ENCODE results near the gene PARD6G.
"Not testable (repeated sequence)": the region's sequence is repeated elsewhere in the genome, so short reads cannot be mapped to it uniquely, and the experiment has no call there.

PARD6G gene

DNA sequence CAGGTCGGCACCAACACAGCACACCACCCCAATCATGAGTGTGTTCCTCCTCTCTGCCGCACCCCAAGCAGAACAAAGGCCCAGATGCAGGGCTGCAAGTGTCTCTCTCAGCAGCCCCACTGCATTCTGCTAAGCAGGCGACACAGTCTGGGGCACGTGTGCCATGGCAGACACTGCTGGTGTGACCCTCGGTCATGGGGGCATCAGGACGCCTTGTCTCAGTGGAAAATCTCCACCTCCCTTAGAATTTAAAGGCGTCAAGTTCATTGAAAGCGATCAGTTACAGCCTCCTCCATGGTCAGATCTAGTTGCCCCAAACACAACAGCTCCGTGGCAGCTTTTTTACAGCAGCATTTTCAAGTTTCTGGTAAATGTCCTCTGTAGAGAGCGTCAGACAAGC lies 81.1 kb downstream of the PARD6G start:
- Histone ChIP-seq H3K9me2 (replicated peaks; ENCODE audit: control insufficient read depth, low read length) (no peaks in the 10 kb centered on the region), H3K4me2 (ENCODE audit: low read length) (no peak overlapping the region)

DNA sequence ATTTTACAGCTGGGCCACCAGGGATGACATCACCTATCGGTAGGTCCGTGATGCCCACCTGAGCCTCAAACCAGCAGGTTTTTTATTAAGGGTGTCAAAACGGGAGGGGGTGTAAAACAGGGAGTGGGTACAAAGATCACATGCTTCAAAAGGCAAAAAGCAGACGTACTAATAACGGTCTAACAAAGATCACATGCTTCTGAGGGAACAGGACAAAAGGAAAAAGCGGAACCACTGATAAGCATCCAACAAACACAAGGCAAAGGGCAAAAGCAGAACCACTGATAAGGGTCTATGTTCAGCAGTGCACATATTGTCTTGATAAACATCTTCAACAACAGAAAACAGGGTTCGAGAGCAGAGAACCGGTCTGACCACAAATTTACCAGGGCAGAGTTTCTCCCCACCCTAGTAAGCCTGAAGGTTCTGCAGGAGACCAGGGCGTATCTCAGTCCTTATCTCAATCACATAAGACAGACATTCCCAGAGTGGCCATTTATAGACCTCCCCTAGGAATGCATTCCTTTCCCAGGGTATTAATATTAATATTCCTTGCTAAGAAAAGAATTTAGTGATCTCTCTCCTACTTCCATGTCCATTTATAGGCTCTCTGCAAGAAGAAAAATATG lies 82.5 kb downstream of the PARD6G start:
- not testable (repeated sequence) for H3K4me3 ChIP-seq (ENCODE audit: low read length); H3K4me2 ChIP-seq (ENCODE audit: low read length); H3K79me2 ChIP-seq (ENCODE audit: control insufficient read depth, low read length); H3K27me3 ChIP-seq (ENCODE audit: control insufficient read depth, low read length); H3K36me3 ChIP-seq (ENCODE audit: control insufficient read depth, low read length); H3K4me1 ChIP-seq (ENCODE audit: control insufficient read depth, low read length); H4K20me1 ChIP-seq (ENCODE audit: control insufficient read depth, insufficient read depth, low read depth, low read length); H3K27ac ChIP-seq (ENCODE audit: low read depth, low read length); H3K9me2 ChIP-seq (replicated peaks; ENCODE audit: control insufficient read depth, low read length); H3F3A ChIP-seq (ENCODE audit: control insufficient read depth, insufficient read depth); H3K9me3 ChIP-seq (ENCODE audit: control insufficient read depth, insufficient read depth, low read length)

More for the DNA sequence above, 81.1 kb downstream of the PARD6G start:
- no peaks in the 10 kb centered on the region for H3K27me3 ChIP-seq (ENCODE audit: control insufficient read depth, low read length)
- H3K9me3 ChIP-seq (ENCODE audit: control insufficient read depth, insufficient read depth, low read length): no peaks in the 10 kb centered on the region
- no peak overlapping the region for H3K27ac ChIP-seq (ENCODE audit: low read depth, low read length)
- no peaks in the 10 kb centered on the region for H3F3A ChIP-seq (ENCODE audit: control insufficient read depth, insufficient read depth)
- H3K4me1 ChIP-seq (ENCODE audit: control insufficient read depth, low read length): peaks cover 5% of the 10 kb centered on the region; the same call in 1 of the 2 replicates
- no peak for TF ChIP-seq EZH2phosphoT487 (IDR thresholded peaks at IDR 0.05; ENCODE audit: borderline replicate concordance, low read length)
- TF ChIP-seq, protein P1, sequence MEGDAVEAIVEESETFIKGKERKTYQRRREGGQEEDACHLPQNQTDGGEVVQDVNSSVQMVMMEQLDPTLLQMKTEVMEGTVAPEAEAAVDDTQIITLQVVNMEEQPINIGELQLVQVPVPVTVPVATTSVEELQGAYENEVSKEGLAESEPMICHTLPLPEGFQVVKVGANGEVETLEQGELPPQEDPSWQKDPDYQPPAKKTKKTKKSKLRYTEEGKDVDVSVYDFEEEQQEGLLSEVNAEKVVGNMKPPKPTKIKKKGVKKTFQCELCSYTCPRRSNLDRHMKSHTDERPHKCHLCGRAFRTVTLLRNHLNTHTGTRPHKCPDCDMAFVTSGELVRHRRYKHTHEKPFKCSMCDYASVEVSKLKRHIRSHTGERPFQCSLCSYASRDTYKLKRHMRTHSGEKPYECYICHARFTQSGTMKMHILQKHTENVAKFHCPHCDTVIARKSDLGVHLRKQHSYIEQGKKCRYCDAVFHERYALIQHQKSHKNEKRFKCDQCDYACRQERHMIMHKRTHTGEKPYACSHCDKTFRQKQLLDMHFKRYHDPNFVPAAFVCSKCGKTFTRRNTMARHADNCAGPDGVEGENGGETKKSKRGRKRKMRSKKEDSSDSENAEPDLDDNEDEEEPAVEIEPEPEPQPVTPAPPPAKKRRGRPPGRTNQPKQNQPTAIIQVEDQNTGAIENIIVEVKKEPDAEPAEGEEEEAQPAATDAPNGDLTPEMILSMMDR (IDR thresholded peaks at IDR 0.05; ENCODE audit: low read depth, low read length, poor library complexity, severe bottlenecking): no peak
- H3K79me2 ChIP-seq (ENCODE audit: control insufficient read depth, low read length): no peaks in the 10 kb centered on the region
- H3K4me3 ChIP-seq (ENCODE audit: low read length): no peak overlapping the region
- H4K20me1 ChIP-seq (ENCODE audit: control insufficient read depth, insufficient read depth, low read depth, low read length): no peaks in the 10 kb centered on the region
- no peaks in the 10 kb centered on the region for H3K36me3 ChIP-seq (ENCODE audit: control insufficient read depth, low read length)

DNA sequence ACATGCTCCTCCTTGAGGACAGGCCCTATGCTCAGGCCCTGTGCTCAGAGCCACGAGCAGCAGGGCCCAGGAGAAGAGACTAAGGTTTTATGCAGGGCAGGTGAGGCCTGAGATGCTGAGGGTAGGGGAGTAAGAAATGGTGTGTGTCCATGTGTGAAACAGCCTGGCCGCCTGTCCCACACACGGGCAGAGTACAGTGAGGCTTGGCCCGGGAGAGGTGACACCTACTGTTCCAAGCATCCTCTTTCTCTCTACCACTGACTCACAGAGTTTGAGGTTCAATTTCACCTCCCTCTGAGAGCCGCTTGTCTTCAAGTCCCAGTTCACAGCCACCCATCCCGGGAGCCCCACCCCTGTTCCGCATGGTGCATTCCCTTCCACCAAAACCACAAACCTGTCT lies 84.1 kb downstream of the PARD6G start:
- Histone ChIP-seq H3K27me3 (ENCODE audit: control insufficient read depth, low read length) (no peaks in the 10 kb centered on the region), H3K79me2 (ENCODE audit: control insufficient read depth, low read length) (no peaks in the 10 kb centered on the region), H3K9me3 (ENCODE audit: control insufficient read depth, insufficient read depth, low read length) (no peaks in the 10 kb centered on the region), H4K20me1 (ENCODE audit: control insufficient read depth, insufficient read depth, low read depth, low read length) (no peaks in the 10 kb centered on the region), H3K9me2 (replicated peaks; ENCODE audit: control insufficient read depth, low read length) (no peaks in the 10 kb centered on the region), H3K4me2 (ENCODE audit: low read length) (no peak overlapping the region), H3F3A (ENCODE audit: control insufficient read depth, insufficient read depth) (no peaks in the 10 kb centered on the region), H3K4me1 (ENCODE audit: control insufficient read depth, low read length) (no peaks in the 10 kb centered on the region), H3K27ac (ENCODE audit: low read depth, low read length) (no peak overlapping the region), H3K4me3 (ENCODE audit: low read length) (no peak overlapping the region), H3K36me3 (ENCODE audit: control insufficient read depth, low read length) (no peaks in the 10 kb centered on the region)
- TF ChIP-seq, protein P1 (IDR thresholded peaks at IDR 0.05; ENCODE audit: low read depth, low read length, poor library complexity, severe bottlenecking): no peak
- TF ChIP-seq EZH2phosphoT487 (IDR thresholded peaks at IDR 0.05; ENCODE audit: borderline replicate concordance, low read length): no peak

DNA sequence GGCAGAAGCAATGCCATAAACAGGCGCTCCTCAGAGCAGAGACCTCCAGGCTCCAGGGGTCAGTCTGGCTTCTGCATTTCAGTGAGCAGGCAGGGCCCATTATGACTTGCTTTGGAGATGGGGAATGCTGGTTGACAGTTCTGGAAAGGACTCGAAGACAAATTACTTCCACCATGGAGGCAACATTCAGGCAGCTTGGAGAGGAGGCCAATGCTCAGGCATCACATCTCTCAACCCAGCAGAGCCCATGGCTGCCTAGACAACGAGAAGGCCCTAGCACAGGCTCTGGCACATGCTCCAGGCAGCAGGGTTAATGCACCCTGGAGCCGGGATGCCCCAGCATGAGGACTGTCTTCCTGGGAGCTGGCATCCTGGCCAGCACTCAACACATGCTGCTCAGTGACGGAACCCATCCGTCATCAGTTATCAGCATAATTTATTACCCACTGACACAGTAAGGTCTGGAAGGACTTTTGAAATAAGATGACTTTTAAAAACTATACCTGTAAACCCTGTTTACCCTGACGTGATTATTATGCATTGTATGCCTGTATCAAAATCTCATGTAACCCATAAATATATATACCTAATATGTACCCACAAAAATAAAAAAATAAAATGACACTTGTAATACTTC lies 85.4 kb downstream of the PARD6G start:
- H3K79me2 ChIP-seq (ENCODE audit: control insufficient read depth, low read length): no peaks in the 10 kb centered on the region
- no peaks in the 10 kb centered on the region for H4K20me1 ChIP-seq (ENCODE audit: control insufficient read depth, insufficient read depth, low read depth, low read length)
- H3F3A ChIP-seq (ENCODE audit: control insufficient read depth, insufficient read depth): no peaks in the 10 kb centered on the region
- H3K9me2 ChIP-seq (replicated peaks; ENCODE audit: control insufficient read depth, low read length): no peaks in the 10 kb centered on the region
- no peak overlapping the region for H3K4me2 ChIP-seq (ENCODE audit: low read length)
- no peaks in the 10 kb centered on the region for H3K9me3 ChIP-seq (ENCODE audit: control insufficient read depth, insufficient read depth, low read length)
- H3K36me3 ChIP-seq (ENCODE audit: control insufficient read depth, low read length): no peaks in the 10 kb centered on the region
- TF ChIP-seq, protein P1 (IDR thresholded peaks at IDR 0.05; ENCODE audit: low read depth, low read length, poor library complexity, severe bottlenecking): no peak
- no peak for TF ChIP-seq EZH2phosphoT487 (IDR thresholded peaks at IDR 0.05; ENCODE audit: borderline replicate concordance, low read length)
- H3K4me1 ChIP-seq (ENCODE audit: control insufficient read depth, low read length): no peaks in the 10 kb centered on the region
- no peak overlapping the region for H3K27ac ChIP-seq (ENCODE audit: low read depth, low read length)
- no peaks in the 10 kb centered on the region for H3K27me3 ChIP-seq (ENCODE audit: control insufficient read depth, low read length)
- H3K4me3 ChIP-seq (ENCODE audit: low read length): no peak overlapping the region
